HepG2 (cell line): ENCODE data around the gene STX4. TPM values are rescaled to one million over a fixed set of nuclear protein-coding genes. Genes with fewer than 3 reads are reported as not detected.

ENCODE experiments used
- DMTF1 ChIP-seq: sonication (generic); formaldehyde crosslinking; IDR thresholded peaks from 2 replicates; pipeline ENCODE4 v1.4.0; 2020; ENCODE audit warnings: mild to moderate bottlenecking, missing genetic modification reagents
- EP300 ChIP-seq, 3 experiments: sonication (generic) in 1 of 3; formaldehyde crosslinking in 1 of 3; IDR thresholded peaks; 2 replicates each; pipeline versions ENCODE4 v1.5.1 to v1.6.1; 2011 to 2020; ENCODE audit warnings: low read depth in 2 of 3, low read length in 2 of 3, borderline replicate concordance in 1 of 3, improper control_type of control experiment in 1 of 3, mild to moderate bottlenecking in 1 of 3, missing genetic modification reagents in 1 of 3, moderate library complexity in 1 of 3
- ZFY ChIP-seq: sonication (generic); formaldehyde crosslinking; IDR thresholded peaks from 2 replicates; pipeline ENCODE4 v1.4.0; 2020; ENCODE audit warnings: missing genetic modification reagents
- ZNF546 ChIP-seq: sonication (generic); formaldehyde crosslinking; conservative IDR thresholded peaks from 2 replicates; pipeline ENCODE4 v1.8.1; 2023; ENCODE audit warnings: mild to moderate bottlenecking, missing genetic modification reagents
- polyA plus RNA-seq, 8 experiments: library from polyadenylated mRNA; depleted of rRNA in 3 of 8; stranded (reverse) in 7 of 8; unstranded in 1 of 8; fragments of >200 nt; fragmentation: Illumina TruSeq in 4 of 8; extraction: Trizol in 4 of 8; gene quantifications; 2 replicates each; pipeline versions ENCODE4 v1.2.1 to v1.2.3, GENCODE V29; 2011 to 2016; ENCODE audit warnings: low read depth in 4 of 8, missing spikeins in 1 of 8, mixed read lengths in 1 of 8; ENCODE audit not compliant: insufficient read depth in 1 of 8
- total RNA-seq, 5 experiments: library from RNA; depleted of rRNA; stranded (reverse); fragments of >200 nt; fragmentation: Illumina TruSeq; extraction: Trizol; gene quantifications; 2 replicates each; pipeline ENCODE4 v1.2.3, GENCODE V29; 2016; ENCODE audit warnings: low read depth in 1 of 5
- TF ChIP-seq, protein P1 (sequence below): sonication (generic); formaldehyde crosslinking; IDR thresholded peaks from 2 replicates; pipeline ENCODE4 v1.4.0; 2020; ENCODE audit warnings: missing genetic modification reagents, mild to moderate bottlenecking, borderline replicate concordance
- TF ChIP-seq, protein P2 (sequence below): sonication (generic); formaldehyde crosslinking; IDR thresholded peaks from 2 replicates; pipeline ENCODE4 v1.4.0; 2020; ENCODE audit warnings: mild to moderate bottlenecking, missing genetic modification reagents

The STX4 gene
- total and polyA plus RNA-seq, 2 of the 13 experiments (the other 11 are each of a cell fraction or from before 2014, with no cell fraction given), result 29.2 to 34.6 TPM

GRCh38 chr16:30991052-30991451 is 42.3 kb upstream of the STX4 start (continued):
- TF ChIP-seq, protein P1, sequence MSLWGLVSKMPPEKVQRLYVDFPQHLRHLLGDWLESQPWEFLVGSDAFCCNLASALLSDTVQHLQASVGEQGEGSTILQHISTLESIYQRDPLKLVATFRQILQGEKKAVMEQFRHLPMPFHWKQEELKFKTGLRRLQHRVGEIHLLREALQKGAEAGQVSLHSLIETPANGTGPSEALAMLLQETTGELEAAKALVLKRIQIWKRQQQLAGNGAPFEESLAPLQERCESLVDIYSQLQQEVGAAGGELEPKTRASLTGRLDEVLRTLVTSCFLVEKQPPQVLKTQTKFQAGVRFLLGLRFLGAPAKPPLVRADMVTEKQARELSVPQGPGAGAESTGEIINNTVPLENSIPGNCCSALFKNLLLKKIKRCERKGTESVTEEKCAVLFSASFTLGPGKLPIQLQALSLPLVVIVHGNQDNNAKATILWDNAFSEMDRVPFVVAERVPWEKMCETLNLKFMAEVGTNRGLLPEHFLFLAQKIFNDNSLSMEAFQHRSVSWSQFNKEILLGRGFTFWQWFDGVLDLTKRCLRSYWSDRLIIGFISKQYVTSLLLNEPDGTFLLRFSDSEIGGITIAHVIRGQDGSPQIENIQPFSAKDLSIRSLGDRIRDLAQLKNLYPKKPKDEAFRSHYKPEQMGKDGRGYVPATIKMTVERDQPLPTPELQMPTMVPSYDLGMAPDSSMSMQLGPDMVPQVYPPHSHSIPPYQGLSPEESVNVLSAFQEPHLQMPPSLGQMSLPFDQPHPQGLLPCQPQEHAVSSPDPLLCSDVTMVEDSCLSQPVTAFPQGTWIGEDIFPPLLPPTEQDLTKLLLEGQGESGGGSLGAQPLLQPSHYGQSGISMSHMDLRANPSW, result no peak
- no peak for TF ChIP-seq DMTF1
- TF ChIP-seq, protein P2, sequence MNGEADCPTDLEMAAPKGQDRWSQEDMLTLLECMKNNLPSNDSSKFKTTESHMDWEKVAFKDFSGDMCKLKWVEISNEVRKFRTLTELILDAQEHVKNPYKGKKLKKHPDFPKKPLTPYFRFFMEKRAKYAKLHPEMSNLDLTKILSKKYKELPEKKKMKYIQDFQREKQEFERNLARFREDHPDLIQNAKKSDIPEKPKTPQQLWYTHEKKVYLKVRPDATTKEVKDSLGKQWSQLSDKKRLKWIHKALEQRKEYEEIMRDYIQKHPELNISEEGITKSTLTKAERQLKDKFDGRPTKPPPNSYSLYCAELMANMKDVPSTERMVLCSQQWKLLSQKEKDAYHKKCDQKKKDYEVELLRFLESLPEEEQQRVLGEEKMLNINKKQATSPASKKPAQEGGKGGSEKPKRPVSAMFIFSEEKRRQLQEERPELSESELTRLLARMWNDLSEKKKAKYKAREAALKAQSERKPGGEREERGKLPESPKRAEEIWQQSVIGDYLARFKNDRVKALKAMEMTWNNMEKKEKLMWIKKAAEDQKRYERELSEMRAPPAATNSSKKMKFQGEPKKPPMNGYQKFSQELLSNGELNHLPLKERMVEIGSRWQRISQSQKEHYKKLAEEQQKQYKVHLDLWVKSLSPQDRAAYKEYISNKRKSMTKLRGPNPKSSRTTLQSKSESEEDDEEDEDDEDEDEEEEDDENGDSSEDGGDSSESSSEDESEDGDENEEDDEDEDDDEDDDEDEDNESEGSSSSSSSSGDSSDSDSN, result no peak
- TF ChIP-seq EP300 (IDR thresholded peaks at IDR 0.05; ENCODE audit: low read depth in 2 of 2, low read length in 2 of 2), result no peak
- no peak for TF ChIP-seq EP300 (CRISPR knock-in tag; IDR thresholded peaks at IDR 0.05; ENCODE audit: borderline replicate concordance)
- no peak for TF ChIP-seq ZNF546 (CRISPR knock-in tag)
- no peak for TF ChIP-seq ZFY (CRISPR knock-in tag)
